ENCODE results near the gene VPS26C. TPM values are rescaled to one million over a fixed set of nuclear protein-coding genes. Genes with fewer than 3 reads are reported as not detected.

VPS26C gene
- total RNA-seq, 1 donor from 2014 or later, result 54.2 TPM

DNA sequence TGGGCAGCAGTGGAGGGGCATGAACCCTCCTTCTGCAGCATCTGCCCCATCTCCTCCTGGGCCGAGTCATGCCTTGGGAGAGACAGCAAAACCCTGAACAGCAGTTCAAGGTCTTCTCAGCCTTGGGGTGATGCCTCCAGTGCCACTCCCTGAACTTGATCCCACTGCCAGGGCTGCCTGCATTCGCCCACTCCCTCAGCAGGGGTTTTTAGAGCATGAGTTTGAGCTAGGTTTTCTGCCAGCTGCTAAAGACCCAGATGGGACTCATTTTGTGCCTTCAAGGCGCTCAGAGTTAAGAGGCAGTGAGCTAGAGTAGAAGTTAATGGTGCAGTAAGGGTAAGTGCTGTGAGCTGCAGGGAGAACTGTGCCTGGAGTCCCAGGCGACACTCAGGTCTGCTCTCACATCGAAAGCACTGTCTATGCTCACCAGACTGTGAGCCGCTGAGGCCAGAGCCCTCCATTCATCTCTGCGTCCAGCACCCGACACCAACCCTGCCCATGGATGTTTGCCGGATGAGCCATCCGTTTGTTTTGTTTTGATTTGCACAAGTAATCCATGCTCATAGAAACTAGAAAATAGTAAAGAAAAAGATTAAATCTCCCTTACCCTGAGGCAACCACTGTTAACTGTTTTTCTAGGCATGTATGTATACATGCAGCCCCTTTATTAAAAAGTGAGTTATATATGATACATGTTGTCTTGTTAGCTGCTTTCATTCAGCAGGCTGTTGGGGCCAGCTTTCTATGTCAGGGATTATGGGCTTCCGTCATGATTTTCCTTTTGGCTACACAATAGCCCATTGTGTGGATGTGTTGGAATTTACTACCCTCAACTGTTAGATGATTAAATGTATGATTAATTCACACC is 67.8 kb downstream of the VPS26C start:
- intact Hi-C loops (cut with micrococcal nuclease), result no loop called here
- no peaks in the 10 kb centered on the region for H3K4me1 ChIP-seq
- no peak for TF ChIP-seq CTCF (IDR thresholded peaks at IDR 0.05; ENCODE audit: borderline replicate concordance)
- no peak overlapping the region for H3K27ac ChIP-seq (replicated peaks)
- no peaks in the 10 kb centered on the region for H3K27me3 ChIP-seq (ENCODE audit: low read depth)
- no peaks in the 10 kb centered on the region for H3K9me3 ChIP-seq (replicated peaks)
- peaks cover 85% of the 10 kb centered on the region for H3K36me3 ChIP-seq
- no peak overlapping the region for H3K4me3 ChIP-seq
- DNase-seq, result no peak

DNA sequence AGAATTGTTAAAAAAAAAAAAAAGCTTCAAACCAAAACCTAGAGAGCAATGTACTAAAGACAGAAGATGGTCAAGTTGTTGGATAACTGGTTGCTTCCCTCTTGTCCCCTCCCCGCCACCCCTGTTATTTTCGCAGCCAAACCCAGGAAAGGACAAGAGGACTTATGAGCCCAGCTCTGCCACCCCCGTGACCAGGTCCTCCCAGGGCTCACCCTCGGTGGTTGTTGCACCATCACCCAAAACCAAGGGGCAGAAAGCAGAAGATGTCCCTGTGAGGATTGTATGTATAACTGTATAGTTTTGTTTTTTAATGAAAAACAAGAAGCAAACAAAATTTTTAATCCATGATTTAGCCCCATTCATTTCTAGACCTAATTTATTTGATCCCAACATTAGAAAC is 69.4 kb downstream of the VPS26C start:
- no peak for DNase-seq
- H3K4me1 ChIP-seq, result no peaks in the 10 kb centered on the region
- no peak overlapping the region for H3K4me3 ChIP-seq
- no peaks in the 10 kb centered on the region for H3K27me3 ChIP-seq (ENCODE audit: low read depth)
- intact Hi-C loops (cut with micrococcal nuclease), result no loop called here
- no peaks in the 10 kb centered on the region for H3K9me3 ChIP-seq (replicated peaks)
- H3K27ac ChIP-seq (replicated peaks), result no peak overlapping the region
- no peak for TF ChIP-seq CTCF (IDR thresholded peaks at IDR 0.05; ENCODE audit: borderline replicate concordance)
- peaks cover 92% of the 10 kb centered on the region for H3K36me3 ChIP-seq

- no peak for DNase-seq
- intact Hi-C loops (cut with micrococcal nuclease), result no loop called here
- Histone ChIP-seq H3K36me3 (peaks cover 90% of the 10 kb centered on the region), H3K4me1 (no peaks in the 10 kb centered on the region), H3K27ac (replicated peaks) (no peak overlapping the region), H3K9me3 (replicated peaks) (no peaks in the 10 kb centered on the region), H3K27me3 (ENCODE audit: low read depth) (no peaks in the 10 kb centered on the region), H3K4me3 (no peak overlapping the region)
- no peak for TF ChIP-seq CTCF (IDR thresholded peaks at IDR 0.05; ENCODE audit: borderline replicate concordance)
These were observed 70.3 kb downstream of the VPS26C start for GRCh38 chr21:37196847-37197246.

- Histone ChIP-seq H3K27me3 (ENCODE audit: low read depth) (no peaks in the 10 kb centered on the region), H3K36me3 (peaks cover 89% of the 10 kb centered on the region), H3K9me3 (replicated peaks) (no peaks in the 10 kb centered on the region), H3K4me3 (no peak overlapping the region), H3K27ac (replicated peaks) (no peak overlapping the region), H3K4me1 (no peaks in the 10 kb centered on the region)
- DNase-seq, result no peak
- intact Hi-C loops (cut with micrococcal nuclease), result no loop called here
- TF ChIP-seq CTCF (IDR thresholded peaks at IDR 0.05; ENCODE audit: borderline replicate concordance), result no peak
These were observed 71.5 kb downstream of the VPS26C start for GRCh38 chr21:37195610-37196009.

GRCh38 chr21:37195059-37195458 is 72.1 kb downstream of the VPS26C start:
- H3K9me3 ChIP-seq (replicated peaks), result no peaks in the 10 kb centered on the region
- no peak for DNase-seq
- intact Hi-C loops (cut with micrococcal nuclease), result no loop called here
- TF ChIP-seq CTCF (IDR thresholded peaks at IDR 0.05; ENCODE audit: borderline replicate concordance), result no peak
- H3K4me3 ChIP-seq, result no peak overlapping the region
- no peaks in the 10 kb centered on the region for H3K4me1 ChIP-seq
- H3K27ac ChIP-seq (replicated peaks), result no peak overlapping the region
- H3K36me3 ChIP-seq, result peaks cover 89% of the 10 kb centered on the region
- H3K27me3 ChIP-seq (ENCODE audit: low read depth), result no peaks in the 10 kb centered on the region
